Liver (tissue), 9 donors: ENCODE measurements around the gene GAS2. TPM values are rescaled to one million over a fixed set of nuclear protein-coding genes. Genes with fewer than 3 reads are reported as not detected.

ENCODE experiments used
- DNase-seq: peaks from one replicate; pipeline ENCODE4 v3.0.0-alpha.2; 2017; ENCODE audit warnings: low spot score
- H3K27ac ChIP-seq, 2 donors: one replicate each; pipeline ENCODE4 v1.7.0; 2013; ENCODE audit warnings: inconsistent platforms in 2 of 2, low read length in 2 of 2, control low read depth in 1 of 2, low read depth in 1 of 2, mild to moderate bottlenecking in 1 of 2
- H3K27me3 ChIP-seq, 4 donors: one replicate each; pipeline versions ENCODE4 v1.6.1 to v1.7.0; 2013; ENCODE audit warnings: low read length in 3 of 4, inconsistent platforms in 1 of 4, mild to moderate bottlenecking in 1 of 4, moderate library complexity in 1 of 4; ENCODE audit not compliant: control insufficient read depth in 4 of 4, insufficient read depth in 4 of 4
- H3K36me3 ChIP-seq, 4 donors: one replicate each; pipeline versions ENCODE4 v1.6.1 to v1.7.0; 2013; ENCODE audit warnings: low read length in 3 of 4, mild to moderate bottlenecking in 3 of 4, low read depth in 1 of 4, moderate library complexity in 1 of 4; ENCODE audit not compliant: control insufficient read depth in 4 of 4, insufficient read depth in 3 of 4
- H3K4me1 ChIP-seq, 4 donors: one replicate each; pipeline versions ENCODE4 v1.6.1 to v1.7.0; 2013; ENCODE audit warnings: low read length in 3 of 4, mild to moderate bottlenecking in 3 of 4, moderate library complexity in 1 of 4; ENCODE audit not compliant: control insufficient read depth in 4 of 4, insufficient read depth in 4 of 4
- H3K4me3 ChIP-seq, 3 donors: one replicate each; pipeline versions ENCODE4 v1.6.1 to v1.7.0; 2013; ENCODE audit warnings: low read length in 3 of 3, control low read depth in 1 of 3, low read depth in 1 of 3, mild to moderate bottlenecking in 1 of 3
- H3K9ac ChIP-seq, 2 donors: one replicate each; pipeline ENCODE4 v1.7.0; 2013; ENCODE audit warnings: low read length in 2 of 2, mild to moderate bottlenecking in 2 of 2, moderate library complexity in 2 of 2, control low read depth in 1 of 2, low read depth in 1 of 2
- H3K9me3 ChIP-seq, 4 donors: one replicate each; pipeline versions ENCODE4 v1.6.1 to v1.7.0; 2013; ENCODE audit warnings: low read length in 3 of 4; ENCODE audit not compliant: control insufficient read depth in 4 of 4
- CTCF ChIP-seq: fragments of 150-350 bp; IDR thresholded peaks from 2 replicates; pipeline ENCODE4 v1.5.1; 2017; ENCODE audit warnings: improper control_type of control experiment, low read depth, low read length; ENCODE audit not compliant: missing input control
- EGR1 ChIP-seq, 2 donors: IDR thresholded peaks; 2 replicates each; pipeline ENCODE4 v1.6.1; 2016 to 2018; ENCODE audit warnings: antibody characterized with exemption in 2 of 2, low read depth in 2 of 2
- FOXA1 ChIP-seq: IDR thresholded peaks from 2 replicates; pipeline ENCODE4 v1.6.1; 2016; ENCODE audit warnings: antibody characterized with exemption
- FOXA2 ChIP-seq: IDR thresholded peaks from 2 replicates; pipeline ENCODE4 v1.6.1; 2016; ENCODE audit warnings: antibody characterized with exemption
- GABPA ChIP-seq, 2 donors: IDR thresholded peaks in 1 of 2; conservative IDR thresholded peaks in 1 of 2; 2 replicates each; pipeline ENCODE4 v1.6.1; 2016; ENCODE audit warnings: antibody characterized with exemption in 2 of 2, mild to moderate bottlenecking in 1 of 2, moderate library complexity in 1 of 2
- HNF4A ChIP-seq, 2 donors: conservative IDR thresholded peaks; 2 replicates each; pipeline ENCODE4 v1.6.1; 2016; ENCODE audit warnings: antibody characterized with exemption in 2 of 2, mild to moderate bottlenecking in 2 of 2
- HNF4G ChIP-seq: IDR thresholded peaks from 2 replicates; pipeline ENCODE4 v1.6.1; 2016; ENCODE audit warnings: antibody characterized with exemption
- JUND ChIP-seq, 2 donors: IDR thresholded peaks; 2 replicates each; pipeline ENCODE4 v1.6.1; 2016; ENCODE audit warnings: antibody characterized with exemption in 2 of 2
- MAX ChIP-seq: IDR thresholded peaks from 2 replicates; pipeline ENCODE4 v1.6.1; 2016; ENCODE audit warnings: antibody characterized with exemption
- NR2F2 ChIP-seq: IDR thresholded peaks from 2 replicates; pipeline ENCODE4 v1.6.1; 2016; ENCODE audit warnings: antibody characterized with exemption
- RAD21 ChIP-seq, 2 donors: IDR thresholded peaks; 2 replicates each; pipeline ENCODE4 v1.6.1; 2016; ENCODE audit warnings: antibody characterized with exemption in 2 of 2, mild to moderate bottlenecking in 2 of 2
- REST ChIP-seq: IDR thresholded peaks from 2 replicates; pipeline ENCODE4 v1.6.1; 2016; ENCODE audit warnings: antibody characterized with exemption, mild to moderate bottlenecking
- RXRA ChIP-seq, 2 donors: IDR thresholded peaks; 2 replicates each; pipeline ENCODE4 v1.6.1; 2017 to 2018; ENCODE audit warnings: antibody characterized with exemption in 2 of 2, mild to moderate bottlenecking in 1 of 2
- TAF1 ChIP-seq: conservative IDR thresholded peaks from 2 replicates; pipeline ENCODE4 v1.6.1; 2016; ENCODE audit warnings: antibody characterized with exemption, mild to moderate bottlenecking
- WGBS: extraction: QIAGEN DNeasy Blood & Tissue Kit; methylation state at CpG from one replicate; pipeline ENCODE4 v1.1.7; 2013; 5-methylcytosine and 5-hydroxymethylcytosine counted together
- polyA plus RNA-seq, 2 donors: library from polyadenylated mRNA; stranded (reverse) in 1 of 2; unstranded in 1 of 2; fragments of 200-250 nt in 1 of 2; fragments of >200 nt in 1 of 2; fragmentation: Nextera tagmentation in 1 of 2; extraction: Ambion mirVana in 1 of 2; gene quantifications; one replicate each; pipeline versions ENCODE4 v1.2.1 to v1.2.3, GENCODE V29; 2013 to 2015
- total RNA-seq, 2 donors: library from RNA; depleted of rRNA; stranded (reverse); fragments of >200 nt; gene quantifications; one replicate each; pipeline ENCODE4 v1.2.3, GENCODE V29; 2014
- TF ChIP-seq, protein P1 (sequence below): IDR thresholded peaks from 2 replicates; pipeline ENCODE4 v1.6.1; 2016; ENCODE audit warnings: antibody characterized with exemption
- TF ChIP-seq, protein P2 (sequence below): IDR thresholded peaks from 2 replicates; pipeline ENCODE4 v1.6.1; 2016; ENCODE audit warnings: antibody characterized with exemption
- donor health status: healthy.
- donor health status: healthy.
- donor health status: healthy.
- donor health status: healthy.
- donor health status: healthy.

GAS2 gene
- total and polyA plus RNA-seq, 4 donors, result 13.4 to 75.6 (median 42.3) TPM

GRCh38 chr11:22703040-22703439 is 36.6 kb downstream of the GAS2 start:
- Histone ChIP-seq H3K36me3 (no peaks in the 10 kb centered on the region), H3K27me3 (no peaks in the 10 kb centered on the region), H3K4me3 (no peak overlapping the region), H3K9me3 (no peaks in the 10 kb centered on the region), H3K4me1 (peaks cover 0 to 4% (median 0%) of the 10 kb centered on the region in 4 donors), H3K9ac (no peak overlapping the region), H3K27ac (peak overlapping the region in 1 of 2 donors; percentile 47)
- no peak for DNase-seq
- TF ChIP-seq NR2F2 (no peak), JUND (IDR thresholded peaks at IDR 0.05) (peak; percentile 68 to 86), EGR1 (IDR thresholded peaks at IDR 0.05; ENCODE audit: low read depth in 2 of 2) (peak in 1 of 2 donors; percentile 32), GABPA (IDR thresholded peaks at IDR 0.05 in 1 of 2, conservative IDR thresholded peaks at IDR 0.05 in 1 of 2) (no peak), REST (no peak)
- TF ChIP-seq, protein P1, sequence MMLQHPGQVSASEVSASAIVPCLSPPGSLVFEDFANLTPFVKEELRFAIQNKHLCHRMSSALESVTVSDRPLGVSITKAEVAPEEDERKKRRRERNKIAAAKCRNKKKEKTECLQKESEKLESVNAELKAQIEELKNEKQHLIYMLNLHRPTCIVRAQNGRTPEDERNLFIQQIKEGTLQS, result peak; percentile 51
- 57% methylated on average over 3 of the region's 3 CpGs for WGBS

GRCh38 chr11:22703591-22703990 is 37.2 kb downstream of the GAS2 start:
- DNase-seq, result no peak
- Histone ChIP-seq H3K9ac (no peak overlapping the region), H3K27ac (no peak overlapping the region), H3K9me3 (no peaks in the 10 kb centered on the region), H3K36me3 (no peaks in the 10 kb centered on the region), H3K4me1 (peaks cover 0 to 4% (median 0%) of the 10 kb centered on the region in 4 donors), H3K27me3 (no peaks in the 10 kb centered on the region), H3K4me3 (no peak overlapping the region)
- WGBS, result 70% methylated on average over 2 of the region's 2 CpGs
- no peak for TF ChIP-seq JUND (IDR thresholded peaks at IDR 0.05)
- TF ChIP-seq FOXA2, result no peak
- no peak for TF ChIP-seq MAX
- TF ChIP-seq FOXA1, result no peak
- TF ChIP-seq, protein P2, sequence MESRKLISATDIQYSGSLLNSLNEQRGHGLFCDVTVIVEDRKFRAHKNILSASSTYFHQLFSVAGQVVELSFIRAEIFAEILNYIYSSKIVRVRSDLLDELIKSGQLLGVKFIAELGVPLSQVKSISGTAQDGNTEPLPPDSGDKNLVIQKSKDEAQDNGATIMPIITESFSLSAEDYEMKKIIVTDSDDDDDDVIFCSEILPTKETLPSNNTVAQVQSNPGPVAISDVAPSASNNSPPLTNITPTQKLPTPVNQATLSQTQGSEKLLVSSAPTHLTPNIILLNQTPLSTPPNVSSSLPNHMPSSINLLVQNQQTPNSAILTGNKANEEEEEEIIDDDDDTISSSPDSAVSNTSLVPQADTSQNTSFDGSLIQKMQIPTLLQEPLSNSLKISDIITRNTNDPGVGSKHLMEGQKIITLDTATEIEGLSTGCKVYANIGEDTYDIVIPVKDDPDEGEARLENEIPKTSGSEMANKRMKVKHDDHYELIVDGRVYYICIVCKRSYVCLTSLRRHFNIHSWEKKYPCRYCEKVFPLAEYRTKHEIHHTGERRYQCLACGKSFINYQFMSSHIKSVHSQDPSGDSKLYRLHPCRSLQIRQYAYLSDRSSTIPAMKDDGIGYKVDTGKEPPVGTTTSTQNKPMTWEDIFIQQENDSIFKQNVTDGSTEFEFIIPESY, result no peak
- no peak for TF ChIP-seq NR2F2
- TF ChIP-seq TAF1, result no peak
- no peak for TF ChIP-seq RAD21 (IDR thresholded peaks at IDR 0.05)
- no peak for TF ChIP-seq HNF4A (conservative IDR thresholded peaks at IDR 0.05)
- TF ChIP-seq REST, result no peak
- TF ChIP-seq RXRA (IDR thresholded peaks at IDR 0.05), result no peak
- TF ChIP-seq, protein P1, result no peak
- TF ChIP-seq CTCF, result no peak
- TF ChIP-seq EGR1 (IDR thresholded peaks at IDR 0.05; ENCODE audit: low read depth in 2 of 2), result no peak
- TF ChIP-seq HNF4G, result no peak
